ENCODE data around the gene TSPAN33.
"Not testable (repeated sequence)": the region's sequence is repeated elsewhere in the genome, so short reads cannot be mapped to it uniquely, and the experiment has no call there.

TSPAN33 gene

DNA sequence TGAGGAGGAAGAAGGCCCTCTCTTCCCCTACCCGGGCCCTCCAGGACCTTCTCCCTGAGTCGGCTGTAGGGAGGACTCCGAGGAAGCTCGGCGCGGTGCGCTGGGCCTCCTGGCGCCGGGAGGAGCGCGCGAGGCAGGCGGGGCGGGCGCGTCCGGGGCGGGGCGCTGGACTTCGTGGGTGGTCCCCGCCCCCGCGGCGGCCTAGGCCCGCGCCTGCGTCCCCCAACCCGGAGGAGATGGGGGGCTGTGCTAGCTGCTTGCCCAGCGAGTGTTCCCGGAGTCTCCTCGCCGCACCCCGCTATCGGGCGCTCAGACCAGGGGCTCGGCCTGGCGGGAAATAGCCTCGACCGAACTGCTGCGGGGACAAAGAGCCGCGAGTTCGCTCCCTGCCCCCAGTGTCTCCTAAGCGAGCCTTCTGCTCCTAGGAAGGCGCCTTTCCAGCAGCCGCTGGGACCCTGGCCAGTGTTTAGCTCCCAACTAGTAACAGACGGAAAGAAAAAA, 24.7 kb downstream of the TSPAN33 start:
- peaks cover 0 to 8% of the 10 kb centered on the region in 2 experiments for H3K36me3 ChIP-seq (ENCODE audit: control insufficient read depth in 1 of 2, insufficient read depth in 2 of 2, low read depth in 1 of 2, low read length in 2 of 2)
- H4K8ac ChIP-seq (ENCODE audit: low read length), result peak overlapping the region; percentile 91
- H2AFZ ChIP-seq (ENCODE audit: low read depth, low read length), result peak overlapping the region; percentile 15
- peak; percentile 25 for DNase-seq
- peak overlapping the region in 1 of 2 experiments; percentile 14 for H2BK12ac ChIP-seq (ENCODE audit: low read length in 2 of 2)
- peaks cover 0 to 64% of the 10 kb centered on the region in 2 experiments for H3K27me3 ChIP-seq (ENCODE audit: control insufficient read depth in 1 of 2, insufficient read depth in 1 of 2, low read length in 2 of 2)
- H3K9me3 ChIP-seq (ENCODE audit: control insufficient read depth, low read length), result peaks cover 3% of the 10 kb centered on the region
- H3K4me2 ChIP-seq (ENCODE audit: low read length, poor library complexity, severe bottlenecking), result peak overlapping the region; percentile 88
- H3K4me3 ChIP-seq (ENCODE audit: insufficient read depth in 1 of 2, low read depth in 1 of 2, low read length in 2 of 2), result peak overlapping the region; percentile 56 to 71
- peaks cover 10% of the 10 kb centered on the region for H3K4me1 ChIP-seq (ENCODE audit: control insufficient read depth, insufficient read depth, low read depth, low read length)
- H3K79me1 ChIP-seq (replicated peaks; ENCODE audit: low read length, poor library complexity, severe bottlenecking), result no peaks in the 10 kb centered on the region
- H2BK15ac ChIP-seq (ENCODE audit: low read depth, poor library complexity, severe bottlenecking), result peak overlapping the region; percentile 81
- H2AK5ac ChIP-seq (ENCODE audit: low read length, severe bottlenecking), result no peak overlapping the region
- no peak overlapping the region for H2BK120ac ChIP-seq (ENCODE audit: low read depth, low read length)
- peak overlapping the region; percentile 54 to 78 for H3K18ac ChIP-seq (ENCODE audit: low read depth in 1 of 2, low read length in 2 of 2)
- H3K4ac ChIP-seq (ENCODE audit: low read depth in 1 of 2, low read length in 2 of 2), result no peak overlapping the region
- H4K91ac ChIP-seq (ENCODE audit: low read length), result no peak overlapping the region
- no peak overlapping the region for H3K14ac ChIP-seq (ENCODE audit: low read length in 2 of 2)
- H3K23ac ChIP-seq (ENCODE audit: low read length in 2 of 2), result peak overlapping the region in 1 of 2 experiments; percentile 77
- 1% methylated on average over 33 of the region's 47 CpGs for WGBS
- no peak overlapping the region for H3K27ac ChIP-seq (ENCODE audit: low read length, poor library complexity, severe bottlenecking)
- no peak overlapping the region for H2BK5ac ChIP-seq (ENCODE audit: low read depth, low read length, poor library complexity, severe bottlenecking)
- peak overlapping the region; percentile 68 for H3K9ac ChIP-seq (ENCODE audit: low read length)

DNA sequence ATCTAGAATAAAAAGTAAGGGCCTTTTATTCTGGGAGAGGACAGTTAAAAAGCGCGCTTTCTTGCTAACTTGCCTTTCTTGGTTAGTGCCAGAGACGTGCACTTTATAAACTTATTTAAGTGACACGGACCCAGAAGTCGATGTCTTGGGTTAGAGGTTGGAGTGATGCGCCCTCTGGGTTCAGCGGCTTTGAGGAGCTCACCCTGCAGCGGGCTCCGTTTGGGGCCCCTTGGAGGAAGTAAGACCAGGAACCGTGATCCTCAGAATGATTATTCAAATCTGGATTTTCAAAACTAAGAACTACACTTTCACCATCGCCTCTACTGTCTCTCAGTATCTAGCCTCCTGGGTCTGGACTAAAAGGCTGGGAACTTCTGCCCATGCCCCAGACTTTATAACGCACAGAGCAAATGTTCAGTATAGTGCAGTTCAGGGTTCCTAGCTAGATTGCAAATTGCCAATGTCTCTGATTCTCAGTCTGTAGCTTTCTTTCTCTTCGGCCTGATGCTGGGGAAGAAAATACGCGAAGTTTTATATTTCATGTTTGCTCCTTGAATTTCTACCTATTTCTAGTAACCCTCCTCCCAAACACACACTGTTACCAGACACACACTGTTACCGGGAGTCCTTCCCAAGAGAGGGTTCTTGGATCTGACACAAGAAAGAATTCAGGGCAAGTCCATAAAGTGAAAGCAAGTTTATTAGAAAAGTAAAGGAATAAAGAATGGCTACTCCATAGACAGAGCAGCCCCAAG, 25.4 kb downstream of the TSPAN33 start:
- Histone ChIP-seq H2BK120ac (ENCODE audit: low read depth, low read length) (no peak overlapping the region), H2AFZ (ENCODE audit: low read depth, low read length) (no peak overlapping the region), H3K14ac (ENCODE audit: low read length in 2 of 2) (no peak overlapping the region), H3K36me3 (ENCODE audit: control insufficient read depth in 1 of 2, insufficient read depth in 2 of 2, low read depth in 1 of 2, low read length in 2 of 2) (peaks cover 0 to 8% of the 10 kb centered on the region in 2 experiments), H3K4ac (ENCODE audit: low read depth in 1 of 2, low read length in 2 of 2) (no peak overlapping the region), H4K91ac (ENCODE audit: low read length) (no peak overlapping the region), H3K9me3 (ENCODE audit: control insufficient read depth, low read length) (peaks cover 3% of the 10 kb centered on the region), H3K4me3 (ENCODE audit: insufficient read depth in 1 of 2, low read depth in 1 of 2, low read length in 2 of 2) (peak overlapping the region in 1 of 2 experiments; percentile 71), H2BK15ac (ENCODE audit: low read depth, poor library complexity, severe bottlenecking) (no peak overlapping the region), H2BK12ac (ENCODE audit: low read length in 2 of 2) (no peak overlapping the region), H3K27me3 (ENCODE audit: control insufficient read depth in 1 of 2, insufficient read depth in 1 of 2, low read length in 2 of 2) (peaks cover 0 to 64% of the 10 kb centered on the region in 2 experiments), H3K4me1 (ENCODE audit: control insufficient read depth, insufficient read depth, low read depth, low read length) (peaks cover 10% of the 10 kb centered on the region), H3K27ac (ENCODE audit: low read length, poor library complexity, severe bottlenecking) (no peak overlapping the region), H3K4me2 (ENCODE audit: low read length, poor library complexity, severe bottlenecking) (peak overlapping the region; percentile 88), H3K23ac (ENCODE audit: low read length in 2 of 2) (no peak overlapping the region), H2AK5ac (ENCODE audit: low read length, severe bottlenecking) (no peak overlapping the region), H3K18ac (ENCODE audit: low read depth in 1 of 2, low read length in 2 of 2) (peak overlapping the region in 1 of 2 experiments; percentile 54), H3K79me1 (replicated peaks; ENCODE audit: low read length, poor library complexity, severe bottlenecking) (no peaks in the 10 kb centered on the region), H4K8ac (ENCODE audit: low read length) (no peak overlapping the region), H2BK5ac (ENCODE audit: low read depth, low read length, poor library complexity, severe bottlenecking) (no peak overlapping the region), H3K9ac (ENCODE audit: low read length) (peak overlapping the region; percentile 68)
- WGBS, result 52% methylated on average over 16 of the region's 16 CpGs
- DNase-seq, result peak; percentile 3

GRCh38 chr7:129170441-129171021, 26.0 kb downstream of the TSPAN33 start:
- Histone ChIP-seq H3K79me1 (replicated peaks; ENCODE audit: low read length, poor library complexity, severe bottlenecking) (no peaks in the 10 kb centered on the region), H4K91ac (ENCODE audit: low read length) (no peak overlapping the region), H3K4me3 (ENCODE audit: insufficient read depth in 1 of 2, low read depth in 1 of 2, low read length in 2 of 2) (peak overlapping the region in 1 of 2 experiments; percentile 71), H3K4me1 (ENCODE audit: control insufficient read depth, insufficient read depth, low read depth, low read length) (peaks cover 10% of the 10 kb centered on the region), H2AFZ (ENCODE audit: low read depth, low read length) (no peak overlapping the region), H3K27me3 (ENCODE audit: control insufficient read depth in 1 of 2, insufficient read depth in 1 of 2, low read length in 2 of 2) (peaks cover 0 to 63% of the 10 kb centered on the region in 2 experiments), H3K9ac (ENCODE audit: low read length) (no peak overlapping the region), H3K14ac (ENCODE audit: low read length in 2 of 2) (no peak overlapping the region), H3K4ac (ENCODE audit: low read depth in 1 of 2, low read length in 2 of 2) (no peak overlapping the region), H2BK120ac (ENCODE audit: low read depth, low read length) (no peak overlapping the region), H3K27ac (ENCODE audit: low read length, poor library complexity, severe bottlenecking) (no peak overlapping the region), H3K4me2 (ENCODE audit: low read length, poor library complexity, severe bottlenecking) (no peak overlapping the region), H2AK5ac (ENCODE audit: low read length, severe bottlenecking) (no peak overlapping the region), H2BK12ac (ENCODE audit: low read length in 2 of 2) (no peak overlapping the region), H3K23ac (ENCODE audit: low read length in 2 of 2) (no peak overlapping the region), H2BK5ac (ENCODE audit: low read depth, low read length, poor library complexity, severe bottlenecking) (no peak overlapping the region), H3K36me3 (ENCODE audit: control insufficient read depth in 1 of 2, insufficient read depth in 2 of 2, low read depth in 1 of 2, low read length in 2 of 2) (peaks cover 0 to 8% of the 10 kb centered on the region in 2 experiments), H3K9me3 (ENCODE audit: control insufficient read depth, low read length) (peaks cover 3% of the 10 kb centered on the region), H2BK15ac (ENCODE audit: low read depth, poor library complexity, severe bottlenecking) (no peak overlapping the region), H3K18ac (ENCODE audit: low read depth in 1 of 2, low read length in 2 of 2) (no peak overlapping the region), H4K8ac (ENCODE audit: low read length) (no peak overlapping the region)
- 73% methylated on average over 10 of the region's 11 CpGs for WGBS
- no peak for DNase-seq

DNA sequence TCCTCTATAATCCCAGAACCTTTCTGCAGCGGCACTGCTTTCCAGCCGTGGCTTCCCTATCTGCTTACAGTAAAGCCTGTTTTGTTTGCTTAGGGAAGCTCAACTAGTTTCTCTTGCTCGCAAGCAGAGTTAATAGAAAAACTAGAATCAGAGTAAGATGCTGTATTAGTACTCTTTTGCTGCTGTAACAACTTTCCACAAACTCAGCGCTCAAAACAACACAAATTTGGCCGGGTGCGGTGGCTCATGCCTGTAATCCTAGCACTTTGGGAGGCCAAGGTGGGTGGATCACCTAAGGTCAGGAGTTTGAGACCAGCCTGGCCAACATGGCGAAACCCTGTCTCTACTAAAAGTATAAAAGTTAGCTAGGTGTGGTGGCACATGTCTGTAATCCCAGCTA, 29.4 kb downstream of the TSPAN33 start:
- H3K27me3 ChIP-seq (ENCODE audit: control insufficient read depth in 1 of 2, insufficient read depth in 1 of 2, low read length in 2 of 2), result peaks cover 0 to 55% of the 10 kb centered on the region in 2 experiments
- not testable (repeated sequence) for H2AFZ ChIP-seq (ENCODE audit: low read depth, low read length); H3K36me3 ChIP-seq (ENCODE audit: control insufficient read depth in 1 of 2, insufficient read depth in 2 of 2, low read depth in 1 of 2, low read length in 2 of 2); H3K4ac ChIP-seq (ENCODE audit: low read depth in 1 of 2, low read length in 2 of 2); H3K18ac ChIP-seq (ENCODE audit: low read depth in 1 of 2, low read length in 2 of 2); H3K23ac ChIP-seq (ENCODE audit: low read length in 2 of 2); H3K9me3 ChIP-seq (ENCODE audit: control insufficient read depth, low read length); H3K9ac ChIP-seq (ENCODE audit: low read length); H2BK15ac ChIP-seq (ENCODE audit: low read depth, poor library complexity, severe bottlenecking); H2AK5ac ChIP-seq (ENCODE audit: low read length, severe bottlenecking); H2BK12ac ChIP-seq (ENCODE audit: low read length in 2 of 2); H3K27ac ChIP-seq (ENCODE audit: low read length, poor library complexity, severe bottlenecking); H4K91ac ChIP-seq (ENCODE audit: low read length); H3K4me1 ChIP-seq (ENCODE audit: control insufficient read depth, insufficient read depth, low read depth, low read length); H4K8ac ChIP-seq (ENCODE audit: low read length); H3K14ac ChIP-seq (ENCODE audit: low read length in 2 of 2); DNase-seq; H3K4me2 ChIP-seq (ENCODE audit: low read length, poor library complexity, severe bottlenecking); H3K79me1 ChIP-seq (replicated peaks; ENCODE audit: low read length, poor library complexity, severe bottlenecking); H3K4me3 ChIP-seq (ENCODE audit: insufficient read depth in 1 of 2, low read depth in 1 of 2, low read length in 2 of 2); H2BK120ac ChIP-seq (ENCODE audit: low read depth, low read length); H2BK5ac ChIP-seq (ENCODE audit: low read depth, low read length, poor library complexity, severe bottlenecking)
- WGBS, result 100% methylated on average over 7 of the region's 7 CpGs

Data from mesenchymal stem cell (in vitro differentiated cells and primary cell).